HUES64 (cell line): ENCODE results near the gene EXOC6B.
A peak's percentile ranks its signal among the peaks of the same experiment; 100 is the strongest.

ENCODE experiments used
- H3K27ac ChIP-seq: 2 replicates; pipeline ENCODE4 v1.7.0; 2013; ENCODE audit warnings: low read depth, low read length, inconsistent platforms
- H3K27me3 ChIP-seq: 2 replicates; pipeline ENCODE4 v1.6.1; 2013; ENCODE audit warnings: mild to moderate bottlenecking, low read length; ENCODE audit not compliant: insufficient read depth
- H3K36me3 ChIP-seq: 2 replicates; pipeline ENCODE4 v1.6.1; 2013; ENCODE audit warnings: mild to moderate bottlenecking, low read length; ENCODE audit not compliant: insufficient read depth
- H3K4me1 ChIP-seq: 2 replicates; pipeline ENCODE4 v1.6.1; 2013; ENCODE audit warnings: mild to moderate bottlenecking, low read length, moderate library complexity; ENCODE audit not compliant: insufficient read depth
- H3K4me3 ChIP-seq: 2 replicates; pipeline ENCODE4 v1.5.1; 2013; ENCODE audit warnings: mild to moderate bottlenecking, low read length, moderate library complexity
- H3K9ac ChIP-seq: 2 replicates; pipeline ENCODE4 v1.6.1; 2013; ENCODE audit warnings: mild to moderate bottlenecking, low read depth, low read length
- H3K9me3 ChIP-seq: 2 replicates; pipeline ENCODE4 v1.6.1; 2013; ENCODE audit warnings: low read depth, low read length; ENCODE audit not compliant: insufficient read depth
- WGBS: fragments of 150-250, 120-280 bp; methylation state at CpG from one replicate; pipeline ENCODE4 v1.1.7; 2013; ENCODE audit warnings: missing lambda C conversion rate; 5-methylcytosine and 5-hydroxymethylcytosine counted together

EXOC6B gene

DNA sequence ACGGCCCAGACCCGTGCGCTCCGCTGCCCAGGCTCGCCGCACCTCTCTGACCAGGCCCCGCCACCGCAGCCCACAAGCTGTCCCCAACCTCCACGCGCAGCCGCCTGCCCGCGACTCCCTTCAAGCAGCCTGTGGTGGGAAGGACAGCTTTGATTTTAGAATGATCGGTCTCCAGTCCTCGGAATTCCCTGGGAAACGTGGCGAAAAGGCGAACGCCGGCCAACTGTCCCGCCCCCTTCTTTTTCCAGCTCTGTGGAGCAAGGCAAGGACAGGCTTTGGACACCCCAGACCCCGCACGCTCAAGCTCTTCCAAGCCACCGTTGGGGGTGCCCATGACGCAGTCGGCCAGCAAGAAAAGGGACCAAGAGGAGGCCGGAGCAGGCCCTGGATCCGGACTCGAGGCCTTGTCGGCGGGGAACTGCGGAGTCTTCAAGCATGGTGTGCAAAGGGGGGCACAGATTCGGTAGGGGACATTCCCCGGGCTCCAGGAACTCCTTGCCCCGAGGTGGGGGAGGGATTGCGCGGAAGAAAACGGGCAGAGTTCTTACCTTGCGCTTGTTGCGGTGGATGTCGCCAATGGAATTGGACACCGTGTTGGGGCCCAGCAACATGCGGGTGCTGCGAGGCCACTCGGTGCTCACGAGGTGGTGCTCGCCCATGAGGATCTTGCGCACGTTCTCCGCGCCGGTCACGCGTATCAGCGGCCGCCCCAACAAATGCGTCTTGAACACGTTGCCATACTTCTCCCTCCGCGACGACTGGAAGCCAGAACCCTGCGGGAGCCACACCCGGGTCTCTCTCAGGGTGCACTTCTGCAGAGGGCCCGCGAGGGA, 682.2 kb downstream of the EXOC6B start:
- no peak overlapping the region for H3K9ac ChIP-seq
- H3K27me3 ChIP-seq = peaks cover 98% of the 10 kb centered on the region
- H3K4me1 ChIP-seq = peaks cover 12% of the 10 kb centered on the region
- 2% methylated on average over 64 of the region's 65 CpGs for WGBS
- H3K4me3 ChIP-seq = peak overlapping the region; percentile 39
- H3K36me3 ChIP-seq = no peaks in the 10 kb centered on the region
- no peak overlapping the region for H3K27ac ChIP-seq
- H3K9me3 ChIP-seq = no peaks in the 10 kb centered on the region

DNA sequence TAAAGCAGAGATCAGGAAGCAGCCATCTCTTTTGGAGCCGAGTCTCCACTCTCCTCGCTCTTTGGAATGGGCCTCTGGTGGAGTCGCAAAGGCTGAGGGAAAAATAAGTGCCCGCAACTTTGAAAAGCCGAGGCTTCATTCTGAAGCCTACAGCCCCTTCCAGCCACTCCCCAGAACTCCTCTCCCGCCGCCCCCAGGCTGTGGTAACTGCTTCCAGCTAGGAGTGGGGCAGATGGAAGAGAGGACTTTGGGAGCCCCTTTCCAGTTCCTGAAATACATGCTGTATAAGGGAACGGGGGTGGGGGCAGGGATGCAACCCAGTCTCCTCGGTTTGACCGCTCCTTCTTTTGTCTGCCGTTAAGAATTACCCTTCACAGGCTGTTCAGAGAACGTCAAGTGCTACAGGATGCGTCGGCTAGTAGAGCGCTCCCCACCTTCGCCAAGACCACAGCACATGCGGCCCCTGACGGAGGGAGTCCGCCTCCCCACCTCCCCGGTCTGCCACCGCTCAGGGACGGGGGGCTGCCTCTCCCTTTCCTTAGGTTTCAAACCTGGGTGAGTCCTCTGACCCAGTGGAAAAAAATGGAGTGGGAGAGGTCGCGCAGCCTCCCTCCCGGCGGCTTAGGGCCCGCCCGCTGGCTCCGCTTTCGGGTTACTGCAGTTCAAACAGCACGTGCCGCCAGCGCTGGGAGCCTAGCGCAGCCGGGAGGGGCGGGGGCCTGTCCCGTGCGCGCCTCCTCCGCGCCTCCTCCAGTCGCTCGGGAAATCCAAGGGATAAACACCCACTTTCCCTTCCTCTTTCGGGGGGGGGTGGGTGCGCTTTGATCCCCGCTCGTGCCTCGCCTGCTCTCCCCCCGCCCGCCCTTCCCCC, 683.0 kb downstream of the EXOC6B start:
- Histone ChIP-seq H3K27me3 (peaks cover 98% of the 10 kb centered on the region), H3K36me3 (no peaks in the 10 kb centered on the region), H3K9ac (no peak overlapping the region), H3K4me3 (peak overlapping the region; percentile 39; the same call in 1 of the 2 replicates), H3K9me3 (no peaks in the 10 kb centered on the region), H3K4me1 (peaks cover 10% of the 10 kb centered on the region), H3K27ac (no peak overlapping the region)
- 4% methylated on average over 42 of the region's 50 CpGs for WGBS

DNA sequence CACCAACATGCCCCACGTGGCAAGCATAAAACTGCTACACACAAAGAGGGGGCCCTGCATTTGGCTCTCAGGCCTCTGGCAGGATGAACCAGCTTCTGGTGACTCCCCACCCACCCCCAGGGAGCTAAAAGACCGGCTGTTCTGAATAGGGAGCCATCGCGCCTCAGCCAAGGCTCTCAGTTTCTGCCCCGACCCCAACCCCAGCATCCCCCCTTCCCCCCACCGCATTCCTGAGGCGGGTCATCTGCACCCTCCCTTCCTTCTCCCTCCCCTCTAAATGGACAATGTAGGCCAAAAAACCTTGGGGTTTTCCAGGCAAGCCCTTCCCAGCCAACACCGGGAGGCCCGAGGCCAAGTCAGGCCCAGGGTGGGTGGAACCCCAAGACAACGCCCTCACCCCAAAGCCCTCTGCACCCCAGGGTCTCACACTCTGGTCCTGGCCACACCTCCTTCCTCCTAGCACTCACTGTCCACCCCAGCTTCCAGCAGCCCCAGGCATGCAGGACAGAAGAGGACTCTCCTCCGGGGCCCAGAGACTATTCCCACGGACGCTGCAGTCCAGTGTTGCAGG, 683.9 kb downstream of the EXOC6B start:
- Histone ChIP-seq H3K9me3 (no peaks in the 10 kb centered on the region), H3K36me3 (no peaks in the 10 kb centered on the region), H3K27me3 (peaks cover 92% of the 10 kb centered on the region), H3K9ac (no peak overlapping the region), H3K27ac (no peak overlapping the region), H3K4me3 (no peak overlapping the region), H3K4me1 (peaks cover 13% of the 10 kb centered on the region)
- 61% methylated on average over 12 of the region's 13 CpGs for WGBS

DNA sequence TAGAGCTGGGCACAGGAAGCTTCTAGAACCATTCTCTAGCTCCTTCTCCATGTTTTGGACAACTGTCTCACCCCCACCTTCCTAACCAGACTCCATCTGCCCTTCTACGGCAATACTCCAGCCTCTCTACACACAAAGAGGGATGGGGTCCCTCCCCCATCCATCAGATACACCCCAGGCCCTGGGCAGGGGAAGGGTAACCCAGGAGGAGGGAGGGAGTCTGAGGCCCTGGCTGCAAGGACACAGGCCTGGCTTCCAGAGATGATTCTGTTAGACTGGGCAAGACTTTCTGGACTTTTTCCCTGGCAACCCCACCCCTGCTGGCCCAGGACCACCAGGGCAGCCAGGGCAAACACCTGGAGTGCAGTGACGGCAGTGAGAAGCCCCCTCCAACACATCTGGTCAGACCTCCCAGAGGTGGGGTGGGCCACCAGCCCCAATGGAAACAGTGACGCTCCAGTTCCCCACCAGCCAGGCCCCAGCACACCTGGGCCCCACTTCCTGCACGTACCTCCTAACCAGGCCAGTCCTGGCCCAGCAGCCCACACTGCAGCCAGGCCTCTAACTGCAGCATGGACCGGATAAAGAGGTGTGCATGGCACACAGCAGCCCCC, 684.7 kb downstream of the EXOC6B start:
- peaks cover 13% of the 10 kb centered on the region for H3K4me1 ChIP-seq
- no peak overlapping the region for H3K27ac ChIP-seq
- 87% methylated on average over 5 of the region's 5 CpGs for WGBS
- H3K36me3 ChIP-seq = no peaks in the 10 kb centered on the region
- no peak overlapping the region for H3K4me3 ChIP-seq
- no peaks in the 10 kb centered on the region for H3K9me3 ChIP-seq
- no peak overlapping the region for H3K9ac ChIP-seq
- peaks cover 84% of the 10 kb centered on the region for H3K27me3 ChIP-seq

DNA sequence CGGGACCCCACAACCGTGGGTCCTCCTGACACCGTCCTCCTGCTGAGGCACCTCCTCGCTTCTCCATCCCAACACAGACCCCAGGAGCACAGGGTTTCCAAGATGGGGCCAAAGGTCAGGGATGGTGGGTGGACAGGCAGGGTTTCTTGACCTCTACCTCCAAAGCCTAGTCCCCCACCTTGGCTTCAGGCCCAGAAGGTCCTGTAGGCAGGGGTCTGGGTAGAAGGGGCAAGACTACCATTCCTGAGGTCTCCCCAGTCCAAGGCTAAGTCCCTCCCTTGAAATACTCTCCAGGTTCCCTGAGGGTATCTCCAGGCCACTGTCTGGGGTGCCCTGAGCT, 685.2 kb downstream of the EXOC6B start:
- Histone ChIP-seq H3K27me3 (peaks cover 78% of the 10 kb centered on the region), H3K36me3 (no peaks in the 10 kb centered on the region), H3K4me3 (no peak overlapping the region), H3K9me3 (no peaks in the 10 kb centered on the region), H3K9ac (no peak overlapping the region), H3K27ac (no peak overlapping the region), H3K4me1 (peaks cover 13% of the 10 kb centered on the region)
- 95% methylated on average over 4 of the region's 4 CpGs for WGBS

DNA sequence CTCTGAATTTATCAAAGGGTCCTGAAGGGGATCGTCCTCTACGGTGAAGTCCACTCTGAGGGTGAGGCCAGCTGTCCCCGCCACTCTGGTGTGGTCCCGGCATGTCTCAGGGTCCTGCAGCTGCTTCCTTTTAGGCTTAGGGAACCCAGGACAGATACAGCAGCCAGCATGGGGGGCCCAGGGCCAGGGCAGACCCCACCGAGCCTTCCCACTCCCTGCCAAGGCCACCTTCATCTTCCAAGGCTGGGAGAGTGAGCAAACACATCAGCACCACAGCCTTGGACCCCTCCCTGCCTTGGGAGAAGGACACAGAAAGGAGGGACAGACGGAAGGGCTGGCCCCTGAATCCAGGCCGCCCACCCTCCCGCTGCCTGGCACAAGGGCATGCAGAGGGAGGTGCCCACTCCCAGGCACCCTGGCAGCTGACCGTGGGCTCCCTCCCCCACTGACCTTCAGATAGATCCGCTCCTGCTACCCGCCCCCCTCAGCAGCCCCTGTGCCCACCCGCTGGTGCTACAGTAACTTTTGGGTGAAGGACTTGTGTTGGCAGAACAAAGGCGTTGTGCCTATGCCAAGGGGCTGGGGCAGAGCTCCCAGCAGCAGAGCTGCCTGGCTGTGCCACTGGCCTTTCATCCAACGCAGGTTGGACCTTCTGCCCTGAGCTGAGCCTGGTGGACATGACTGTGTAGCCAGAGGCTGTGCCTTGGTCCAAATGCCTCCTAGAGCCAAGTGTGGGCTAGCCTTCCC, 685.8 kb downstream of the EXOC6B start:
- Histone ChIP-seq H3K4me1 (peaks cover 13% of the 10 kb centered on the region), H3K4me3 (no peak overlapping the region), H3K9me3 (no peaks in the 10 kb centered on the region), H3K9ac (no peak overlapping the region), H3K27me3 (peaks cover 73% of the 10 kb centered on the region), H3K27ac (no peak overlapping the region), H3K36me3 (no peaks in the 10 kb centered on the region)
- 91% methylated on average over 14 of the region's 14 CpGs for WGBS

DNA sequence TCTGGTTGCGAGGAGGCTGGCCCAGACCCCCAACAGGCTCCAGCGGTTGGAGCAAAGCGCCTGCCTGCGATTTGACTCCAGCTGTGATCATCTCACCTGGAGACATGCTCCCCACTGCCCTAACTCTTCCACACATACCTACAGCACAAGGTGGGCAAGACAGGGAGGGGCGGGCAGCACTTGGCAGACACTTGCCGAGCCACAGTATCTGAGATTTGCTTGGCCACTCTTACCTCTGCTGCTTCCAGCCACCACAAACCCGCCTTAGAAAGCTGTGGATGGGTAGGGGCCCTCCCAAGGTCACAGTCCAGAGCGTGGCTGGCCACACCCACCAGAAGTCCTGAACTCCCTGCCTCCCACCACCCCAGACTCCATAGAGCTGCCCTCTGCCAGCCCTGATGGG, 686.4 kb downstream of the EXOC6B start:
- no peak overlapping the region for H3K4me3 ChIP-seq
- no peaks in the 10 kb centered on the region for H3K36me3 ChIP-seq
- WGBS = 88% methylated on average over 8 of the region's 8 CpGs
- peaks cover 67% of the 10 kb centered on the region for H3K27me3 ChIP-seq
- no peak overlapping the region for H3K27ac ChIP-seq
- H3K9ac ChIP-seq = no peak overlapping the region
- H3K9me3 ChIP-seq = no peaks in the 10 kb centered on the region
- H3K4me1 ChIP-seq = peaks cover 13% of the 10 kb centered on the region

DNA sequence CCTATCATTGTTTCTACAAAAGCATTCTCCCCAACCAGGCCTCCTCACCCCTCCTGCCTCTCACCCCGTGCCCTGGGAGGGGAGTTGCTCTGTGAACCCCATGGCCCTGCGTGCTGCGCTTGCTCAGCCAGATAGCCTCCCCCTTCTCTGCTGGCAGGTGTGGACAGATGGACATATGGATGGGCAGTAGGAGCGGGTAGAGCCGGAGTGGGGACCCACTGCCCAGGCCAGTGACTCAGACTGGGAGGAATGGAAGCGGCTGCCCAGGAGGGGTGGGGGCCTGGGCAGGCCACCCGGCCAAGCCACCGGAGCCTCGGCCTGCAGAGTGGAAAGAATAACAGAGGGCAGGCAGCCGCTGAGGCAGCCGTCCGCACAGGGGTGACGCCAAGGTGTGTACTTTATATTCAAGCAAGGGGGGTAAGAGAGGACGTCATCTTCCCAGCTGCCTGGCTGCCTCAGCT, 686.9 kb downstream of the EXOC6B start:
- no peak overlapping the region for H3K27ac ChIP-seq
- 93% methylated on average over 14 of the region's 14 CpGs for WGBS
- H3K27me3 ChIP-seq = peaks cover 62% of the 10 kb centered on the region
- no peak overlapping the region for H3K9ac ChIP-seq
- peaks cover 13% of the 10 kb centered on the region for H3K4me1 ChIP-seq
- no peak overlapping the region for H3K4me3 ChIP-seq
- no peaks in the 10 kb centered on the region for H3K9me3 ChIP-seq
- H3K36me3 ChIP-seq = no peaks in the 10 kb centered on the region

DNA sequence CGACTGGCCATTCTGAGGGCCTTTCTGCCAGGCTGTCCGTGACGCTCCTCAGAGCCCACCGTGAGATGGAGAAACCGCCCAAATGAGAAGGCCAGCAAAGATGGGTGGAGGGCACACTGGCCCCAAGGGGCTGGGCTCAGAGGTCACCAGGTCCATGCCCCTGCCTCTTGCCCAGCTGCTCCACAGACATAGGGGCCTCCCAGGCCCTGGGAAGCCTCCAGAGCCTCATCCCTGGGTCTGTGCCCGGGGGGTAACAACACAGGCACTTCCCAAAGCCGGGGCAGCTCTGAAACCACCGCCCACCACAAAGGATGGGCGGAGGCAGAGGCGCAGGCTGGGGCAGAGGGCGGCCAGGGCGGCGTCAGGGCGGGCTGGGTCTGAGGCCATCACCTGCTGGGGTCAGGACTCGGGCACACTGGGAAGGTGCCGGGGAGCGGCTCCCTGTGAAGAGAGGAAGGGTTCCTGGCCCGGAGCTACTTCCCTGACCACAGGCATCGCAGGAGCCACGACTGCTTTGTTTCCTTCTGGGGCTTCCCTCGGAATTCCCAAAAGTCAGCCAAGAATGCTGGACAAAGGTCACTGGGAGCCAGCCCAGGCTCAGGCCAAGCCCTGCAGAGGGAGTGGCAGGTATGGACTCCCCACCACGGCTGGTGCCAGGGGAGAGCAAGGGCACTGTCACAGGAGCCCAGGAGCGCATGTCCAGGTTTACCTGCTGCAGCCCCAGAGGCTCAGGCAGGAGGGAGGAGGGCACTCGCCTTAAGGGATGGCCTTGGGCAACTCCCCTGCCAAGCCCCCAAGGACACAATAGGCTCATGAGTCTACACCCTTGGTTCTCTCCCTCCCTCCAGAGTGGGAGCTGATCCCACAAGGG, 687.6 kb downstream of the EXOC6B start:
- Histone ChIP-seq H3K36me3 (no peaks in the 10 kb centered on the region), H3K27me3 (peaks cover 55% of the 10 kb centered on the region), H3K9me3 (no peaks in the 10 kb centered on the region), H3K9ac (no peak overlapping the region), H3K4me3 (no peak overlapping the region), H3K4me1 (peaks cover 13% of the 10 kb centered on the region; the same call in 1 of the 2 replicates), H3K27ac (no peak overlapping the region)
- 72% methylated on average over 24 of the region's 24 CpGs for WGBS
